GM19238 (cell line): ENCODE results near the gene FOXE1.

ENCODE experiments used
- DNase-seq: peaks from one replicate; pipeline ENCODE4 v3.0.0; 2011; ENCODE audit warnings: low spot score; ENCODE audit not compliant: insufficient read length

The FOXE1 gene

DNA sequence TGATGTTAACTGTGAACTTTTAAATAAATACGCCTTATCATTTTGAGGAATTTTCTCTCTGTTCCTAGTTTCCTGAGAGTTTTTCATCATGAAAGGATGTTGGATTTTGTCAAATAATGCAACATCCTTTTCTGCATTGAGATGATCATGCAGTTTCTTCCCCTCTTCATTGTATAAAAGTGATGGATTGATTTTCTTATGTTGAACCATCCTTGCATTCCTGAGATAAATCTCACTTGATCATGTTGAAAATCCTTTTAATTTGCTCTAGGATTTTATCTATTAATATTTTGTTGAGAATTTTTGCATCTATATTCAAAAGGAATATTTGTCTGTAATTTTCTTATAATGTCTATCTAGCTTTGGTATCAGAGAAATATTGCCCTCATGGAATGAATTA lies 13.3 kb downstream of the FOXE1 start:
- no peak for DNase-seq

DNA sequence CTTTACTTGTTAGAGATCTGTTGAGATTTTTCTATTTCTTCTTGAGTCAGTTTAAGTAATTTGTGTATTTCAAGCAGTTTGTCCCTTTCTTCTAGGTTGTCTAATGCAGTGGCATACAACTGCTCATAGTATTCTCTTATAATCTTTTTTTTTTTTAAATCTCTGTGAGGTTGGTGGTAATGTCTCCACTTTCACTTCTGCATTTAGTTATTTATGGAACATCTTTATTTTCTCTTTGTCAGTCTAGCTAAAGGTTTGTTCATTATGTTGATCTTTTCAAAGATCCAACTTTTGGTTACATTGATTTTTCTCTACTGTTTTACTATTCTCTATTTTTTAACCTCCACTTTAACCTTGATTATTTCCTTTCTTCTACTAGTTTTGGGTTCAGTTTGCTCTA lies 13.8 kb downstream of the FOXE1 start:
- no peak for DNase-seq

DNA sequence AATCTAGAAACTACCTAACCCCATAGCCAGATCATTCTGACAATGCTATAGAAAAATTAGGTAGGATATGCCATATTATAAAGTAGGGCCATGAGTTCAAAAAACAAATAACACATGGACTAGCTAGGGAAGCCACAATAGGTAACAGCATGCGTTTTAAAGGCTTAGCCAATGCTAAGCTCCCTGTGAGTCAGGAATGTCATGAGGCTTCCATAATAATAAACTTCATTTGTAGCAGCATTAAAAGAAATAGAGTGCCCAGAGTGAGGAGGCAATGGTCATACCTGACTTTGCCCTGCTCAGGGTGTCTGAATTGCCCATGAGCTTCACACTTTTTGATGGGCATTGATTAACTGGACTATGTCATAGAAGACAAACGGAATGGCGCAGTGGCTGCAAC lies 15.8 kb downstream of the FOXE1 start:
- no peak for DNase-seq

DNA sequence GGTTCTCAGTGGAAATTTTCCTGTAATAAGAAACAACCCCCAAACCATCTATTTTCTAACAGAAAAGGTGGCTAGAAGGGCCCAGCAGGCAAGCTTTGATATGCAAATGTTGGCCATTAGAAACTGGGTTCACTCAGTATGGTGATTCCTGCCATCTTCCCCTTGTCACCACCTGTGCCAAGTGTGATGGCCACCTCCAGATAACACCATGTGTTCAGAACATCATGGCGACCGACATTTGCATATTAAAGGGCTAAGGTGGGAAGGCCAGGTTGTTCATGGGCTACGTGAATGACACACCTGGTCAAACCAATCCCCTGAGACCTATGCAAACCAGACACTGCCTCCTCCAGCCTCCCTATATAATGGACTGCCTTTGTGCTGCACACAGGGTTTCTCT lies 20.4 kb downstream of the FOXE1 start:
- no peak for DNase-seq

DNA sequence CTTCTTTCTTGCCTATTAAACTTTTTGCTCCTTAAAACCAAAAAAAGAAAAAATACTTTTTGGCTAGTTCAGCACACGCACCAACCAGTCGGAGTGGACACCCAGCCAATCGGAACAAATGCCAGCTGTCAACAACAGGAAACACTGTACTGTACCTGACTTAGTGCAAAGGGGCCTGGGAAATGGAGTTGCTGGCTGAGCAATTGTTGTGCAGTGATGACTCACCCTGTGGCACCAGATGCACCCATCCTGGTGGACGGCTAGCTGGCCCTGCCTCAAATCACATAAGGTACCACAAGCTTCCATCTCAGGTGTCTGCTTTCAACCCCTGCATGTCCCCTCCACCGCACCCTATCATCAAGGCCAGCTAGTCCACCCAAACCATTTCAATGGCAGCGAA lies 20.9 kb downstream of the FOXE1 start:
- DNase-seq = no peak

DNA sequence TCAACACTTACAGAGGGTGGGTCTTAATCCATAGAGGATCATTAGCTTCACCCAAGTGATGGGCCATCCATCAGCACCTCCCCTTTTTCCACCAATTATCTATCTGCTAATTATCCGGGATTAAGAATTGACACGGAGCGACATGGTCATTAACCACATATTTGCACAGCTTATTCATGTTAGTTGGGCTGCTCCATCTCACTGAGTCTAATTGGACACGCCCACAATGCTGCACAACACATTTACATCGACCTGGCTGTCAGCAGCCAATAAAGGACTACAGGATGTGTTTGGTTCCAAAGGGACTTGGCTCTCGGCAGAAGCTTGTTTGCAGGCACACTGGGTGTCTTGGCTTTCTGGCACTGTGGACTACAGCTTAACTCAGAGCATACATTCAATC lies 21.6 kb downstream of the FOXE1 start:
- DNase-seq = no peak

DNA sequence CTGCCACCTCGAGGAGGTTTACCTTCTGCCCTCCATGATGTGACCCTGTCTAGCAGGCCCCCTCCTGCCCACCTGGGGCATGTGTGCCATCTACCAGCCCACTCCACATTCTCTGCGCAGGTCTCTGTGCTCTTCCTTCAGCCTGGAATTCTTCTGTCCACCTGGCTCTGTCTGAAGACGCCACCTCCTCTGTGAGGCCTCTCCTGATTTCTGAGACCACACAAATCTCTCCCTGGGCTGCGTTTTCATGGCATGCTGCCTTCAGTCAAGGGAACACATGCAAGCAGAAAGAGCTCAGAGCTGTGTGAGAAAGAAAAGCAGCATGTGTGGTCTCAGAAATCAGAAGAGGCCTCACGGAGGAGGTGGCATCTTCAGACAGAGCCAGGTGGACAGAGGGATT lies 22.1 kb downstream of the FOXE1 start:
- no peak for DNase-seq

DNA sequence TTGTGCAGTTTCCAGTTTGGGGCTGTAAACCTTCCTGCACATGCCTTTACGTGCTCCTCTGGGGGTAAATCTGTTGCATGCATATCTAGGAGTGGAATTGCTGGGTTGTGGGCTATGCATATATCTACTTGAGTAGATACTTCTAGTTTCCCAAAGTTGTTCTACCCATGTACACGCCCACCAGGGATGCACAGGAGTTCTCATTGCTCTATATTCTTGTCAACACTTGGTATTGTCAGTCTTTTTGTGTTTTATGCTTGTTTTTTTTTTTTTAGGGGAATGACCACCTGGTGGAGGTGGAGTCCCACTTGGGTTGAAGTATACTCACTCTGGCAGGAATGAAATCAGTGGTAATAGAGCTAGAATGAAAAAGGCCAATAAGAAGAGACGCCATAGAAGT lies 23.0 kb downstream of the FOXE1 start:
- DNase-seq = no peak

DNA sequence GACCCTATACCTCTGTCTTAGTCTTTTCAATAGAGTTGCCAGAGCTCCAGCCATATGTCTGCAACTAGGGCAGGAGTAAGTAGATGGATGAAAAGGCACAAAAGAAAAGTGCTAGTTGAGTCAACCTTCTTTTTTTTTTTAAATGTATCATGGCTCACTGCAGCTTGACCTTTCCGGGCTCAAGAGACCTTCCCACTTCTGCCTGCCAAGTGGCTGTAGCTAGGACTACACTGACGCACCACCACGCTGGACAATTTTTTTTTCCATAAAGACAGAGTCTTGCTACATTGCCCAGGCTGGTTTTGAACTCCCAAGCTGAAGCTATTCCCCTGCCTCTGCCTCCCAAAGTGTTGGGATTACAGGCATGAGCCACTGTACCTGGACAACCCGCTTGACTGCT lies 27.3 kb downstream of the FOXE1 start:
- no peak for DNase-seq

DNA sequence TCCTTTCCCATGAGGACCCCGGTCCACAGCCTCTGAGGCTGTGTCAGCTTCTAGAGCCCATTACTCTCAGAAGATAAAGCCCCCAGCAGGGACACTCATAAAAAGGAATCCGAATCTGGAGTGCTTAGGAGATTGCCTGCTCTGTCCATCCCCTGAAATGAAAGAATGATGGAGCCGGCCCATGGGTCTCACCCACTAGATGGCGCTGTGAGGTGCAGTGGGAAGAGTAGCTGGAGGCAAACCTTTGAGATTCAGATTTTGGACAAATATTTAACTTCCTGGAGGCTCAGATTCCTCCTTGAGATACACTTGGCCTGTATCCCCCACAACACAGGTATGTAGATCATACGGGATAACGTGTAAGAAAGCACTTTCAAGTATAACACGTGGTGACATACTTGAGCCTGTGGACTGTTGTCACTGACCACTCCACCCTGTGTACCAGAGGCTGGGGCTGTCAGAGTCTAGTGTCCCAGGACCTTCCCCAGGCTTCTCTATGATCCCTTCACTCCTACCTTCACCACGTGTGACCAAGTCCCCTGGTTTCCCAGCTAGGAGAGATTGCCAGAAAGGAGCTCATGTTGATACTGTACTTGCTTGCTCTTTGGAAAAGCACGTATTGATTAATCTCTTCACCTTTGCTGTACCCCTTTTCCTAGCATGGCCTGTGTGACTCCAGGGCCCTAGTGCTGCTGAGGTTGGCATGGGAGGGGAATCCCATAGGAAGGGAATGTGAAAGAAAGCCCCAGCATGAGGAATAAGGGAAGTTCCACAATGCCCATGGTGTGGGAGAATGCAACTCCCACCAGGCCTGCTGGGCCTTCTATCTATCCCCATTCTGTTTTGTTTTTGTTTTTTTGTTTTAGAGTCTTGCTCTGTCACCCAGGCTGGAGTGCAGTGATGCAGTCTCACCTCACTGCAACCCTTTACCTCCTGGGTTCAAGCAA lies 37.2 kb downstream of the FOXE1 start:
- peak; percentile 32 for DNase-seq

DNA sequence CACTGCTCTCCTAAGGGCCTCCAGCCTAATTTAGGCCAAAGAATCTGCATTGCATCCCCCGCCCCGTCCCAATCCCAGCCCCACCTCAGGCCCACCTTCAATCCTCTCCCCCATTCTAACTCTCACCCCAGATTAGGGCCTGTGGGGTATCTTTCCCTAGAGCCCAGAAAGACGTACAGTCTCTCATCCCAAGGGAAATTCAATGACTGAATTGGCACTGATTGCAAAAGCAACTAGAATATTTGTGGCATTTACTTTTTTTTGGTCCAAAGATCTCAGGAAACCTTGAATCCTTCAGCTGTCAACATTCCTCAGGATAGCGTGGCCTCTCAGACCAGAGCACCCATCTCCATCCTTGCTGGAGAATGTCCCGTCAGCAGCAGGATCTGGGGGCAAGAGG lies 38.7 kb downstream of the FOXE1 start:
- DNase-seq = no peak

DNA sequence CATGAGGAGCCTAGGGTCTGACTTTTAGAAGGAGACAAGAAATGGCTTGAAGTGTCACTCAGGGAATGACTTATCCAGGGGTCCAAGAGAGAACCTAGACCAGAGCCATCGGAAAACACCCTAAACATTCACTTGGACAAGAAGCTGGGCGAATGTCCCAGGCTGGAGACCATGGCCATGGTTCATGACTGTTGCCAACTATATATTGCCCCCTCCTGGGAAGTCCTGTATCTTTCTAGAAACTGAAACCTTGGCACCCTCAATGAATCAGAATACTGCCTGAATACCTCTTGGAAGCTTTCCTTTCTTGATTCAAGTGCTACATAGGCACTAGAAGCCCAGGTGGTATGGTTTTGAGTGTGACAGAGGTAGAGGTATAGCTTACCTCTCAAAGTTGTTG lies 39.4 kb downstream of the FOXE1 start:
- DNase-seq = no peak

DNA sequence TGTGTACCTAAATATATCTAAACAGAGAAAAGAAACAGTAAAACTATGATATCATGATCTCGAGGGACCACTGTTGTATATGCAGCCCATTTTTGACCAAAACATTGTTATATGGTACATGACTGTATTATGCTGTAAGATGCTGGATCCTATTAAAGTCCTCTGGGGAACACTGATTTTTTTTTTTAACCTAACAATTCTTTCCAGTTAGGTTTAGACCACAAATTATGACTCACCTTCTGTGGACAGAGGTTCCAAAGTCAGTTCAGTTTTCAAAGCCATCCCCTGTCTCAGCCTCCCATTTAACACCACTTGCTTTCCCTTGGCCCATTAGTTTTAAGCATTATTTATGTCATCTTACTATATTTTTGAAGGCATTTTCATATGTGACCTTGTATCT lies 42.2 kb downstream of the FOXE1 start:
- no peak for DNase-seq

DNA sequence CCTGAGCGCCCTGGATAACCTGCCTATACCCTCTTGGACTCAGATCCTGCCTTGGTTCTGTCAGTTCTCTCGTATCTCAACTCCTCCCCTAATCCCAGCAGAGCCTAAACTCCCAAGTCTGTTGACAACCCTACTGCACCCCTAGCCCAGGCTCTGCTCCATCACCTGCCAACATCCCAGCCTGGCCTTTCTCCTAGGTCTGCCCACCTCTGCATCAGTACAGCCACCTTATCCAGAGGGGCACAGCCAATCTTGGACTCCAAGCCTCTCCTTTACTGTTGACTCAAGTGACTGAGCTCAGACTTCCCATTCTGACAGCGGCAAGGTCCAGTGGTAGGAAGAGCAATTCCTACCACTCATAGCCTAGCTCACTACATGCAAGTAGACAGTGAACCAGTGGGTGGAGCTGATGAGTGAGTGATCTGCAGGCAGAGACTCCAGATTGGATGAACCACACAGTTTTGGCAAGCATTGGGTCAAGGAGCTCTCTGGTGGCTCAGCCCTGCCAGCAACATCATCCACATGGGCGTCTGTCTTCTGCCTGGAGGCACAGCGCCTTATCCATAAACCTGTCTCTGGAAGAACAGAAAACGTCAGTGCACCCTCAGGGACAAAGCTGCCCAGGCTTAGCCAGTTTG lies 42.8 kb downstream of the FOXE1 start:
- DNase-seq = no peak

DNA sequence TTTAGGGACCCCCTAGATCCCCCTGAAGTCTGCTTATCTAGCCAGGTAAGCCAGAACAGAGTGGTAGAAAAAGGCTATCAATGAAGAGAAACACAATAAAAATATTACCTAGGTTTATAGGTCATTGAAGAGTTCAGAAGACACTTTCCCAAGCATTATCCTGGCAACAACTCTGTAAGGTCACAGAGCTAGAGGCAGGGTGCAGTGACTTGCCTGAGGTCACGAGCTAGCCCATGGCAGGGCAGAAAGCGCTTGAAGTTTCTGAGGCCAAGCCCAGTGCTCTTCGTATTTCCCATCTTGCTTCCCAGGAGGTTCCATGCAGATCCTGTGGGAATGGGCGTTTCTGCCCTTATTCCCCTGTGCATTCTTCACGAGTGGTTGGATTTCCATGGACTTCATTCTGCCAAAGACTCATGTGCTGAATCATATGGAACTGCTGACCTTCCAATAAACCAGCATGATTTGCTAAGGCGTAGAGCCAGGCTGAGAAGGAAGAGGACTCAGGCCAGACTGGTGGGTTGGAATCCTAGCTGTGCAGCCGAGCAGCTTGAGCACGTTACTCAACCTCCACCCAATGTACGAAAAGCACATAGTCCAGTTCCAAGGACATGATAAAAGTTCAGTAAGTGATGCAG lies 47.2 kb downstream of the FOXE1 start:
- no peak for DNase-seq

DNA sequence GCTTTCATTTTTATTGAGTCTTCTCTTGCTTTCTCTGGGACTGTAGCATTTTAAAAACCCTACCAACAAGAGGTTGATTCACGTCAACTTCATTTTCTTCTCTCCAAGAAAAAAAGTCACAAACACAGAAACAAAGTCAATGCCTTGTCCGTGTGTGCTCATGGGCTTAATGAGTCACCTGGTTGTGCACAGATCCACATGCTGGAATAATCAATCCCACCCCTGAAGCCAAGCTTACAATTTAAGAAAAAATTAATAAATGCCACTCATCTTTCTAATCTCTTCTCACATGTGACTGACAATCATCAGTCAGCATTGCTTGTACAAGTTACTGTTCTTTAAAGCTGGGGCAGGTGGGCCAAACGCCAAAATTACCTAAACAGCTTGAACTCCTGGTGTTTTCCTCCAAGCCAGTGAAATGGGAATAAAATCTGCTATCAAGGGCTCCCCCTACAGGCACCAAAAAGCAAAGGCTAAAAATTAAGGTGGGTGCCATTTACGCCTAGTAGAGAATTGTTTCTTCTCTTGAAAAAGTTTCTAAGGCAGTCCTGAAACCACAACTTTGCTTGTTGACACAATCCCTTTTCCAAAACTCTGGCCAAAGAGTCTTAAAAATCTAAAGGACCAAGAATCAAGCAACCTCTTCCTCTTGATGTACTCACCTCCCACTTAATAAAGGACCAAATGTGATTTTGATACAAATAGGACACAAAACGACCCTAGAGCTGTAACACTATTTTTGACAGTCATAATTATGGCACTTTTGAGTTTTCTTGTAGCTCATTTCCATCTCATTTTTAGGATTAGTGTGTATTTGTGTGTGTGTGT lies 47.9 kb downstream of the FOXE1 start:
- no peak for DNase-seq

DNA sequence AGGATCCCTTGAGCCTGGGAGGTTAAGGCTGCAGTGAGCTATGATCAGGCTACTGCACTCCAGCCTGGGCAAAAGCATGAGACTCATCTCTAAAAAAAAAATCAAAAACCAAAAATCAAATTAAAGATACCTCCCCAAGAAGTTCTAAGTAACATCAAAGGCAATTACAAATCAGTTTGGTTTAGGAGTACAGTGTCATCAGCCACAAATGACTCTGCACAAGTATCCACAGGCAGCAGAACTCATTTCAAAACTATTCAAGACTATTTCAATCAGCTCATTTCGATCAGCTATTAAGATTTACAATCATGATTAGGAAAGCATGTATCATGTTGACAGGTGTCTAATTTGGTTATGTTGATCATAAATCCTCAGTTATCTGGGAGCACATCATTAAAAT lies 50.2 kb downstream of the FOXE1 start:
- no peak for DNase-seq

DNA sequence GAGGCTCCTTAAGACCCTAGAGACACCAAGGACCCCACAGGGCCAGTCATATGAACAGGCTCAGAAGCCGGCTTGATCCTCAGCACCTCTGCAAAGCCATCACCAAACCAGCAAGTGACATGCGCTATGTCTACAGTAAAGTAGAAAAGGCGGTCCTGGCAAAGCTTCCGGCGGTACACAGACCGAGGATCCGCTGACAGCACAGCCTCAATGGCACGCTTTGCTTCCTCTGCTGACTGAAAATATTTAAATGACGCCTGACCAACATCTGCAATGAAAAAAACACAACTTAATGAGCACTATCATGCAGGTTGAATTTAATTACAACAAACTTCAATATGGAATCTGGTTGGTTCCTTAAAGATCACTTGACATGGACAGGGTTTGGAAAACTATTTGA lies 51.7 kb downstream of the FOXE1 start:
- no peak for DNase-seq

DNA sequence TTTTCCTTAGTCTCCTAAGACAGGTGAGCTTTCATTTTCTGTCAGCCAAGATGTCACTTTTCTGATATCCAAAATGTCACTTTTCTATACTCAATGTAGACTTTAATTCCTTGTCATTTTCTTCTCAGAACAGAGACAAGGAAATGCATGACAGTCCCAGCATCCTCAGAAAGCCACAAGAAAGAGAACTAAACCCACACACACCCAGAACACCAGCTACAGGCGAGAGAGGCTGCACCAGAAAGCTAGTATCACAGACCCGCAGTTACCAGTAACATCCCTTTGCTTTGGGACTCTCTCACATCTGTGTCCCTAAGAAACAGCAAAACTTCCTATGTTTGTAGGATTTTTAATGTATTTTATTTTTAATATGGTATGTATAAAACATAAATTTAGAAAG lies 52.2 kb downstream of the FOXE1 start:
- DNase-seq = no peak
